Peyer's patch (tissue), 4 donors: Measurements from ENCODE around the gene ZNF148. TPM values are rescaled to one million over a fixed set of nuclear protein-coding genes. Genes with fewer than 3 reads are reported as not detected.
"Not testable (repeated sequence)": the region's sequence is repeated elsewhere in the genome, so short reads cannot be mapped to it uniquely, and the experiment has no call there.

ENCODE experiments used
- DNase-seq, 3 donors: peaks; one replicate each; pipeline ENCODE4 v3.0.0-alpha.2; 2017 to 2019
- H3K27ac ChIP-seq, 4 donors: fragments of 200-600 bp; sonication (generic); one replicate each; pipeline ENCODE4 v1.5.1; 2016 to 2019
- H3K27me3 ChIP-seq, 2 donors: fragments of 200-600 bp; sonication (generic); one replicate each; pipeline ENCODE4 v1.5.1; 2019
- H3K36me3 ChIP-seq, 3 donors: fragments of 200-600 bp; sonication (generic); one replicate each; pipeline ENCODE4 v1.5.1; 2016 to 2019
- H3K4me1 ChIP-seq, 4 donors: fragments of 200-600 bp; sonication (generic); one replicate each; pipeline ENCODE4 v1.5.1; 2016 to 2019
- H3K4me3 ChIP-seq, 4 donors: fragments of 200-600 bp; sonication (generic); 1 replicate in 3 of 4; 2 replicates in 1 of 4; pipeline ENCODE4 v1.5.1; 2016 to 2019; ENCODE audit warnings: mild to moderate bottlenecking in 1 of 4
- H3K9me3 ChIP-seq, 4 donors: fragments of 200-600 bp; sonication (generic); one replicate each; pipeline ENCODE4 v1.5.1; 2016 to 2019; ENCODE audit warnings: mild to moderate bottlenecking in 1 of 4
- CTCF ChIP-seq, 6 experiments: fragments of 450-650 bp in 4 of 6; fragments of 200-600 bp in 2 of 6; sonication (generic) in 1 of 6; IDR thresholded peaks; one replicate each; pipeline ENCODE4 v1.5.1; 2017 to 2019; ENCODE audit warnings: antibody characterized with exemption in 6 of 6, mild to moderate bottlenecking in 3 of 6, moderate library complexity in 1 of 6
- POLR2A ChIP-seq, 2 donors: fragments of 450-650 bp; IDR thresholded peaks; one replicate each; pipeline ENCODE4 v1.5.1; 2017; ENCODE audit warnings: antibody characterized with exemption in 2 of 2, mild to moderate bottlenecking in 2 of 2, moderate library complexity in 2 of 2
- total RNA-seq, 4 donors: library from RNA; depleted of rRNA; stranded (reverse); fragments of >200 nt; gene quantifications; one replicate each; pipeline ENCODE4 v1.1.0, GENCODE V29; 2016

Gene ZNF148
- 10 to 100 TPM; 17.7 to 48.7 (median 24.7) TPM for total RNA-seq

GRCh38 chr3:125374996-125375941, at the start of gene ZNF148:
Gene ZNF148 (minus strand): TSS chr3:125375325. CDS start chr3:125313640, 61,685 bp downstream.
- TF ChIP-seq POLR2A (IDR thresholded peaks at IDR 0.05): peak; percentile 76 to 82
- TF ChIP-seq CTCF (IDR thresholded peaks at IDR 0.05): peak in 2 of 6 experiments; percentile 5 to 7
- peak; percentile 82 to 95 (median 93) for DNase-seq

GRCh38 chr3:125418306-125418705, 43.2 kb upstream of the ZNF148 start:
- Histone ChIP-seq H3K4me3 (no peak overlapping the region), H3K4me1 (no peaks in the 10 kb centered on the region), H3K36me3 (no peaks in the 10 kb centered on the region), H3K27me3 (no peaks in the 10 kb centered on the region), H3K9me3 (no peaks in the 10 kb centered on the region), H3K27ac (no peak overlapping the region)
- no peak for DNase-seq
- TF ChIP-seq CTCF (IDR thresholded peaks at IDR 0.05): no peak
- TF ChIP-seq POLR2A (IDR thresholded peaks at IDR 0.05): no peak

More at GRCh38 chr3:125374996-125375941, at the start of gene ZNF148:
- Histone ChIP-seq H3K36me3 (no peaks in the 10 kb centered on the region), H3K4me3 (peak within 1 kb of the TSS; percentile 66 to 98 (median 92)), H3K27me3 (no peaks in the 10 kb centered on the region), H3K4me1 (peaks cover 0 to 13% (median 5%) of the 10 kb centered on the region in 4 donors), H3K27ac (peak within 1 kb of the TSS; percentile 90 to 95 (median 92)), H3K9me3 (no peaks in the 10 kb centered on the region)

- Histone ChIP-seq H3K27me3 (no peaks in the 10 kb centered on the region), H3K4me1 (no peaks in the 10 kb centered on the region), H3K36me3 (no peaks in the 10 kb centered on the region), H3K4me3 (no peak overlapping the region), H3K27ac (no peak overlapping the region), H3K9me3 (no peaks in the 10 kb centered on the region)
- DNase-seq: no peak
- TF ChIP-seq CTCF (IDR thresholded peaks at IDR 0.05) (no peak), POLR2A (IDR thresholded peaks at IDR 0.05) (no peak)
These were observed 41.1 kb upstream of the ZNF148 start for GRCh38 chr3:125416235-125416634.

GRCh38 chr3:125414669-125415068, 39.5 kb upstream of the ZNF148 start:
- H3K36me3 ChIP-seq: no peaks in the 10 kb centered on the region
- TF ChIP-seq POLR2A (IDR thresholded peaks at IDR 0.05) (no peak), CTCF (IDR thresholded peaks at IDR 0.05) (no peak)

GRCh38 chr3:125410922-125411321, 35.8 kb upstream of the ZNF148 start:
- Histone ChIP-seq H3K9me3 (no peaks in the 10 kb centered on the region), H3K27me3 (no peaks in the 10 kb centered on the region), H3K27ac (no peak overlapping the region), H3K4me3 (no peak overlapping the region), H3K36me3 (no peaks in the 10 kb centered on the region), H3K4me1 (no peaks in the 10 kb centered on the region)
- TF ChIP-seq POLR2A (IDR thresholded peaks at IDR 0.05): no peak
- DNase-seq: no peak

More at GRCh38 chr3:125414669-125415068, 39.5 kb upstream of the ZNF148 start:
- Histone ChIP-seq H3K27me3 (no peaks in the 10 kb centered on the region), H3K4me3 (no peak overlapping the region), H3K4me1 (no peaks in the 10 kb centered on the region), H3K9me3 (no peaks in the 10 kb centered on the region), H3K27ac (no peak overlapping the region)
- DNase-seq: no peak

- H3K27me3 ChIP-seq: no peaks in the 10 kb centered on the region
- H3K4me1 ChIP-seq: no peaks in the 10 kb centered on the region
- no peaks in the 10 kb centered on the region for H3K36me3 ChIP-seq
- DNase-seq: no peak
- H3K27ac ChIP-seq: no peak overlapping the region
- no peaks in the 10 kb centered on the region for H3K9me3 ChIP-seq
- no peak overlapping the region for H3K4me3 ChIP-seq
- TF ChIP-seq POLR2A (IDR thresholded peaks at IDR 0.05) (no peak), CTCF (IDR thresholded peaks at IDR 0.05) (no peak)
These were observed 30.9 kb upstream of the ZNF148 start for GRCh38 chr3:125406070-125406469.

- H3K4me1 ChIP-seq, H3K9me3 ChIP-seq, H3K27ac ChIP-seq, H3K36me3 ChIP-seq, DNase-seq, H3K4me3 ChIP-seq, H3K27me3 ChIP-seq: not testable (repeated sequence)
These were observed 30.4 kb upstream of the ZNF148 start for GRCh38 chr3:125405515-125405914.
